RKO (cell line): ENCODE measurements around the gene CCDC24.

Experiments used
- DNase-seq: peaks from one replicate; pipeline ENCODE4 v3.0.0-alpha.2; 2016; ENCODE audit warnings: low spot score

CCDC24 gene

GRCh38 chr1:43981135-43981491 lies 10.3 kb upstream of the CCDC24 start:
- no peak for DNase-seq

GRCh38 chr1:43981636-43982035 lies 9.8 kb upstream of the CCDC24 start:
- no peak for DNase-seq

GRCh38 chr1:43982241-43982640 lies 9.2 kb upstream of the CCDC24 start:
- no peak for DNase-seq

GRCh38 chr1:43982808-43983207 lies 8.6 kb upstream of the CCDC24 start:
- no peak for DNase-seq

- DNase-seq, result no peak
Measured at GRCh38 chr1:43983253-43983899, 8.0 kb upstream of the CCDC24 start.

- no peak for DNase-seq
Measured at GRCh38 chr1:43984855-43985254, 6.5 kb upstream of the CCDC24 start.

- DNase-seq, result no peak
Measured at GRCh38 chr1:43985984-43986595, 5.3 kb upstream of the CCDC24 start.

- DNase-seq, result no peak
Measured at GRCh38 chr1:43986712-43987111, 4.7 kb upstream of the CCDC24 start.

- DNase-seq, result no peak
Measured at GRCh38 chr1:43987159-43987902, 4.1 kb upstream of the CCDC24 start.

GRCh38 chr1:43990271-43991199 lies 864 bp upstream of the CCDC24 start:
- no peak for DNase-seq

- no peak for DNase-seq
Measured at GRCh38 chr1:43991200-43991475, 261 bp upstream of the CCDC24 start.

GRCh38 chr1:43992232-43992995 lies 1.0 kb downstream of the CCDC24 start:
- DNase-seq, result no peak

- no peak for DNase-seq
Measured at GRCh38 chr1:43993206-43993914, 2.0 kb downstream of the CCDC24 start.

- no peak for DNase-seq
Measured at GRCh38 chr1:43994071-43994470, 2.7 kb downstream of the CCDC24 start.

GRCh38 chr1:43994794-43995790 lies 3.7 kb downstream of the CCDC24 start:
- DNase-seq, result peak; percentile 52

- DNase-seq, result no peak
Measured at GRCh38 chr1:43995984-43996732, 4.8 kb downstream of the CCDC24 start.

GRCh38 chr1:43996733-43997115 lies 5.3 kb downstream of the CCDC24 start:
- no peak for DNase-seq

GRCh38 chr1:43997295-43997999 lies 6.0 kb downstream of the CCDC24 start:
- DNase-seq, result no peak

- DNase-seq, result no peak
Measured at GRCh38 chr1:43998000-43998378, 6.6 kb downstream of the CCDC24 start.
